Ascending aorta (tissue), 2 donors: ENCODE measurements around the gene HDGFL2. TPM values are rescaled to one million over a fixed set of nuclear protein-coding genes. Genes with fewer than 3 reads are reported as not detected.

ENCODE experiments used
- DNase-seq, 2 donors: peaks; one replicate each; pipeline ENCODE4 v3.0.0-alpha.2; 2019; ENCODE audit warnings: low spot score in 2 of 2
- H3K27ac ChIP-seq, 2 donors: fragments of 200-600 bp; sonication (generic); one replicate each; pipeline ENCODE4 v1.5.1; 2016 to 2017; ENCODE audit warnings: mild to moderate bottlenecking in 1 of 2
- H3K27me3 ChIP-seq: fragments of 200-600 bp; sonication (generic); one replicate; pipeline ENCODE4 v1.5.1; 2017
- H3K36me3 ChIP-seq, 2 donors: fragments of 200-600 bp; sonication (generic); one replicate each; pipeline ENCODE4 v1.5.1; 2016
- H3K4me1 ChIP-seq, 2 donors: fragments of 200-600 bp; sonication (generic); one replicate each; pipeline ENCODE4 v1.5.1; 2016 to 2017; ENCODE audit warnings: mild to moderate bottlenecking in 1 of 2
- H3K4me3 ChIP-seq, 2 donors: fragments of 200-600 bp; sonication (generic); one replicate each; pipeline ENCODE4 v1.5.1; 2016 to 2017; ENCODE audit warnings: mild to moderate bottlenecking in 1 of 2
- H3K9me3 ChIP-seq, 2 donors: fragments of 200-600 bp; sonication (generic); one replicate each; pipeline ENCODE4 v1.5.1; 2016
- intact Hi-C: fragments of 100-400 bp; cut with DNase I; formaldehyde crosslinking; loops from one replicate; pipeline ENCODE4 v1.15.1; 2023
- total RNA-seq: library from RNA; depleted of rRNA; stranded (reverse); fragments of >200 nt; gene quantifications from one replicate; pipeline ENCODE4 v1.1.0, GENCODE V29; 2016
- TF ChIP-seq, protein P1 (sequence below), 3 experiments: fragments of 200-600 bp in 2 of 3; fragments of 450-650 bp in 1 of 3; sonication (generic) in 2 of 3; IDR thresholded peaks; one replicate each; pipeline ENCODE4 v1.5.1; 2016 to 2019; ENCODE audit warnings: antibody characterized with exemption in 3 of 3, mild to moderate bottlenecking in 1 of 3, moderate library complexity in 1 of 3

Gene HDGFL2
- total RNA-seq, 1 donor from 2014 or later: 15.4 TPM

DNA sequence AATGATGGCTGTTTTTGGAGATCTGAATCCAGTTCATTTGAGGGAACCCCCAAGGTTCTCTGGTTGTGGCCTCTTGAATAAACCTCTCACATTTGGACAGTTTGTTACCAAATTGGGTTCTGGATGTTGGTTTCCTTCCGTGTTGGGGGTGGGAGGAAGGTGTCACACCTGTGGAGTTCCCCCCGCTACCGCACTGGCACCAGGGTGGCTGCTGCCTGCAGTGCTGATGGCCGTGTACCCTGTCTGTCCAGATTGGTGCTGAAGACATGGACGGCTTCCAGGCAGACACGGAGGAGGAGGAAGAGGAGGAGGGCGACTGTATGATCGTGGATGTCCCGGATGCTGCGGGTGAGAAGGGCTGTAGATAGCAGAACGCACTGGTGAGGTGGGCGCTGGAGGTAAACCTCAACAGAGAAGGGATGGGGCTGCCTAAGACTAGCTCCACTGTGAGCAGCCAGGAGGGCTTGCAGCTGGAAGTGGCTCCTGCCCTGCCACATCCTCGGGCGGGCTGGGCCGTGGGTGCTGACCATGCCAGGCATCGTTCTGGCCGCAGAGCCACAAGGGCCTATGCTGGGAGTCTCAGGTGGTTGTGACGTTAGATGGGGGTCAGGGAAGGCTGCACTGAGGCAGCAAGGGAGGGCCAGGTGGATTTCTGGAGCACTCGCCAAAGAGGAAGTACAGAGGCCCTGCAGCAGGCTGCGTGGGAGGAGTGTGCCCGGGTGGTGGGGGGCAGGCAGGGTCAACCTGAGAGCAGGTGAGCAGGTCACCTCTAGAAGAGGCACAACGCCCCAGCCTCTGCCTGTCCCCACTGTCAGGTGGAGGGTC is 29.9 kb upstream of the HDGFL2 start:
- intact Hi-C loops: no loop called here
- no peaks in the 10 kb centered on the region for H3K27me3 ChIP-seq
- H3K9me3 ChIP-seq: no peaks in the 10 kb centered on the region
- H3K27ac ChIP-seq: no peak overlapping the region
- H3K36me3 ChIP-seq: peaks cover 27 to 30% of the 10 kb centered on the region in 2 donors
- TF ChIP-seq, protein P1, sequence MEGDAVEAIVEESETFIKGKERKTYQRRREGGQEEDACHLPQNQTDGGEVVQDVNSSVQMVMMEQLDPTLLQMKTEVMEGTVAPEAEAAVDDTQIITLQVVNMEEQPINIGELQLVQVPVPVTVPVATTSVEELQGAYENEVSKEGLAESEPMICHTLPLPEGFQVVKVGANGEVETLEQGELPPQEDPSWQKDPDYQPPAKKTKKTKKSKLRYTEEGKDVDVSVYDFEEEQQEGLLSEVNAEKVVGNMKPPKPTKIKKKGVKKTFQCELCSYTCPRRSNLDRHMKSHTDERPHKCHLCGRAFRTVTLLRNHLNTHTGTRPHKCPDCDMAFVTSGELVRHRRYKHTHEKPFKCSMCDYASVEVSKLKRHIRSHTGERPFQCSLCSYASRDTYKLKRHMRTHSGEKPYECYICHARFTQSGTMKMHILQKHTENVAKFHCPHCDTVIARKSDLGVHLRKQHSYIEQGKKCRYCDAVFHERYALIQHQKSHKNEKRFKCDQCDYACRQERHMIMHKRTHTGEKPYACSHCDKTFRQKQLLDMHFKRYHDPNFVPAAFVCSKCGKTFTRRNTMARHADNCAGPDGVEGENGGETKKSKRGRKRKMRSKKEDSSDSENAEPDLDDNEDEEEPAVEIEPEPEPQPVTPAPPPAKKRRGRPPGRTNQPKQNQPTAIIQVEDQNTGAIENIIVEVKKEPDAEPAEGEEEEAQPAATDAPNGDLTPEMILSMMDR (IDR thresholded peaks at IDR 0.05): no peak
- H3K4me3 ChIP-seq: no peak overlapping the region
- no peak for DNase-seq
- H3K4me1 ChIP-seq: no peaks in the 10 kb centered on the region

DNA sequence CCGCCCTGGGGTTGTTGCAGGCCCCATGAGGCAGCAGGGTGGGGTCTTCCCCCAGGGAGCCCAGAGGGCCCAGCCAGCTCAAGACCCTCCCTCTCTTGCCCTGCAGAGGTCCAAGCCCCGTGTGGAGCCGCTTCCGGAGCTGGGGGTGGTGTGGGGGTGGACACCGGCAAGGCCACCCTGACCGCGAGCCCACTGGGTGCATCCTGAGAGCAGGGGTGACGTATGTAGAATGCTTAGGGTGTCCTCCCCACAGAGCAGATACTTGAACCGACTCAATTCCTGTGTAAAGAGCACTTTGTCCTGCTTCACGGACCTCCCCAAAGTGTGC is 29.3 kb upstream of the HDGFL2 start:
- intact Hi-C loops: no loop called here
- no peaks in the 10 kb centered on the region for H3K27me3 ChIP-seq
- TF ChIP-seq, protein P1 (IDR thresholded peaks at IDR 0.05): no peak

DNA sequence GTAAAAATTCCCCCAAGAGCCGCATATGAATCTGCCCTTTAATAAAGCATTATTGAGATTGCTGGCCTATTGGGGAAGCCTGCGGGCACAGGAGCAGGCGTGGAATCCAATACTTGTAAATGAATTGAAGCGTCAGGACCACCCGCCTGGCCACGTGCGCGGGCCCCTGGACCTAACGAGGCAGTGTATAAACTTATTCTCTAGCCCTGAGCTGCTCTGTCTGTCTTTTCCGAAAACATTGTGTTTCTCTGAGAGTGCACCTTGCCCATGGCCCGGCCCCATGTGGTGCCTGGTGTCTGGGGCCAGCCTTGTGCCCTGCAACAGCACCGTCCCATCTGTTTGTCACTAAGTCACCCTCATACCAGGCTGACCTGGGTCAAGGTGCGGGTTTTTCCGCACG is 28.9 kb upstream of the HDGFL2 start:
- Histone ChIP-seq H3K4me3 (no peak overlapping the region), H3K27ac (no peak overlapping the region), H3K27me3 (no peaks in the 10 kb centered on the region), H3K36me3 (peaks cover 37 to 40% of the 10 kb centered on the region in 2 donors), H3K9me3 (no peaks in the 10 kb centered on the region), H3K4me1 (no peaks in the 10 kb centered on the region)
- intact Hi-C loops: no loop called here
- TF ChIP-seq, protein P1 (IDR thresholded peaks at IDR 0.05): no peak
- no peak for DNase-seq

More for the DNA sequence above, 29.3 kb upstream of the HDGFL2 start:
- peaks cover 33 to 36% of the 10 kb centered on the region in 2 donors for H3K36me3 ChIP-seq
- no peak overlapping the region for H3K27ac ChIP-seq
- H3K4me3 ChIP-seq: no peak overlapping the region
- no peaks in the 10 kb centered on the region for H3K4me1 ChIP-seq
- no peak for DNase-seq
- H3K9me3 ChIP-seq: no peaks in the 10 kb centered on the region

DNA sequence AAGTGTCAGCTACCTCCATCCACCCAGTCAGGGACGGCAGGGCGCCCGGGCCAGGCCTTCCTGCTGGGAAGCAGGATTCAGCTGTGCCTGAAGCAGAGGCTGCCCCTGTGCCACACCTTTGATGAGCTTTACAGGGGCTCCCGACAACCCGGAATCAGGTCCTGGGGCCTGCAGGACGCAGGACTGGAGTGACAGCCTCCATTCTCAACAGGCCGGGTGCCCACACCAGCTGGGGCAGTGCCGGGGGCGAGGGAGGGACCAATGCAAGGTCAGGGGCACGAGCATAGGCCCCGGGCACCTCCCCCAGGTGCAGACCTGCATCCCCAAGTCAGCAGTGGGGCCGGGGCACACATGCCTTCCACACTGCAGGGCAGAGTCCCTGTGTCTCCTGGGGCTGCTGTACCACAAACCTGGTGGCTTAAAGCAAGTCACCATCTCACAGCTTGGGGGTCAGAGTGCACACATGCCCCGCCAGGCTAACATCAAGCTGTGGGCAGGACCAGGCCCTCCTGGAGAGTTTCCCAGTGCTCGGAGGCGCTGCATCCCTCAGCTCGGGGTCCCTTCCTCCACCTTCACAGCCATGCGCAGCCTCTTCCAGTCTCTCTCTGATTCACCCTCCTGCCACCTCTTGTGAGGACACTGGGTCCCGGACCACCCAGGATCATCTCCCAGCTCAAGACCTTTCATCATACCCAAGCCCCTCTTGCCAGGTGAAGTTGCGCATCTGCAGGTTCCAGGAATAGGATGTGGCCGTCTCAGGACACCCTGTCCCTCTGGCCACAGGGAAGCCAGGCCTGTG is 27.9 kb upstream of the HDGFL2 start:
- Histone ChIP-seq H3K27me3 (no peaks in the 10 kb centered on the region), H3K9me3 (no peaks in the 10 kb centered on the region), H3K36me3 (peaks cover 45 to 50% of the 10 kb centered on the region in 2 donors), H3K27ac (no peak overlapping the region), H3K4me3 (no peak overlapping the region), H3K4me1 (peaks cover 0 to 7% of the 10 kb centered on the region in 2 donors)
- TF ChIP-seq, protein P1 (IDR thresholded peaks at IDR 0.05): no peak
- intact Hi-C loops: no loop called here
- no peak for DNase-seq

DNA sequence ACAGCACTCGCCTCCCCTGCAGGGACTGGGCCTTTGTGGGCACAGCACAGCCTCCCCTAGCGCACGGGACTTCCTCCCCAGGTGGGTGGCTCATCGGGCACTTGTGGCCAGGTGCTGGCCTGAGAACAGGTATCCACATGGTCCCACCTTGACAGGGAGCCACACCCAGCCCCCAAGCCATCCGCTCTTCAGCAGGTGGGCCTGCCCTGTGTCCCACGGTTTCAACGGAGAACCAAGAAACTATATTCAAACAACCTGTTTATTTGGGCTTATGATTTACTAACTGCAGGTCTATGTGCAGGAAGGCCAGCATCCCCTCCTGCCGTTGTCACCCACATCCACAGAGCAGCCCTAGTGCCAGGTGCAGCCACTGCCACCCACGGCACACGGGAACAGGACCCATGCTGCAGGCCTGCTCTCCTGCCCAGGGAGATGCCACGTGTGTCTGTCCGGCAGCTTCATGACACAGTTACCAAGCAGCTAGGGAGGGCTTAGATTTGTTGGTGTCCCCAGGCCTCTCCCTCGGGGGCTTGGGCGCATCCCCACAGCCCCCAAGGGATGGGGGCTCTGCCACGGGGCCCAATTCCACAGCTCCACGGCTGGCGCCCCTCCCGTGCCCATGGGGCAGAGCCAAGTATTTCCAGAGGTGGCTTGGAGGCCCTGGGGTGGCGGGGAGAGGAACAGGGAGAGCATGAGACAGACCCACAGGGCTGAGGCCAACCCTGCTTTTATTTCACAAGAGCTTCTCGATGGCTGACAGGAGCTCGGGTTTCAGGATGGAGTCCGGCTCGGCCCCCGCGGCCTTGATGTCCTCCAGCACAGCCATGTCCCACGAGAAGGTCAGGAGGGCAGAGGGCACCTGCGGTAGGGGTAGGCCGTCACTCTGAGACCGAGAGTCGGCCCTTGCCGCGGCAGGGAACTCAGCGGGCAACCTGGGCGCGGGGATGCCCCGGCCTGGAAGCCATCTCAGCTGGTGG is 27.0 kb upstream of the HDGFL2 start:
- TF ChIP-seq, protein P1 (IDR thresholded peaks at IDR 0.05): no peak
- Histone ChIP-seq H3K4me3 (no peak overlapping the region), H3K27me3 (no peaks in the 10 kb centered on the region), H3K36me3 (peaks cover 54 to 59% of the 10 kb centered on the region in 2 donors), H3K9me3 (no peaks in the 10 kb centered on the region), H3K4me1 (peaks cover 0 to 12% of the 10 kb centered on the region in 2 donors), H3K27ac (no peak overlapping the region)
- intact Hi-C loops: no loop called here
- no peak for DNase-seq
